Psoas muscle (tissue), 8 donors: ENCODE results near the gene THBS2. TPM values are rescaled to one million over a fixed set of nuclear protein-coding genes. Genes with fewer than 3 reads are reported as not detected.
A peak's percentile ranks its signal among the peaks of the same experiment; 100 is the strongest.

ENCODE experiments used
- ATAC-seq, 4 donors: fragments of 200-7000 bp; cut with Tn5 transposase; one replicate each; pipeline ENCODE4 v1.9.1; 2020; ENCODE audit warnings: moderate library complexity in 3 of 4, mild to moderate bottlenecking in 2 of 4
- DNase-seq, 2 donors: peaks; one replicate each; pipeline ENCODE4 v3.0.0-alpha.2; 2020
- H3K27ac ChIP-seq: fragments of 200-600 bp; one replicate; pipeline ENCODE4 v1.8.0; 2022
- H3K27me3 ChIP-seq, 3 donors: fragments of 200-600 bp in 1 of 3; one replicate each; pipeline versions ENCODE4 v1.6.1 to v1.8.0; 2013 to 2022; ENCODE audit warnings: low read length in 2 of 3, mild to moderate bottlenecking in 2 of 3, moderate library complexity in 1 of 3; ENCODE audit not compliant: insufficient read depth in 3 of 3
- H3K36me3 ChIP-seq, 2 donors: fragments of 200-600 bp in 1 of 2; one replicate each; pipeline versions ENCODE4 v1.6.1 to v1.8.0; 2013 to 2022; ENCODE audit warnings: low read depth in 1 of 2, mild to moderate bottlenecking in 1 of 2, moderate library complexity in 1 of 2; ENCODE audit not compliant: insufficient read depth in 1 of 2
- H3K4me1 ChIP-seq: fragments of 200-600 bp; one replicate; pipeline ENCODE4 v1.8.0; 2022
- H3K4me3 ChIP-seq: fragments of 200-600 bp; one replicate; pipeline ENCODE4 v1.8.0; 2022; ENCODE audit warnings: mild to moderate bottlenecking
- H3K9me3 ChIP-seq: fragments of 200-600 bp; one replicate; pipeline ENCODE4 v1.8.0; 2022
- CTCF ChIP-seq: fragments of 200-600 bp; IDR thresholded peaks from one replicate; pipeline ENCODE4 v1.8.0; 2022; ENCODE audit warnings: antibody characterized with exemption
- WGBS, 3 donors: extraction: QIAGEN DNeasy Blood & Tissue Kit; methylation state at CpG; one replicate each; pipeline versions ENCODE4 v1.1.6 to v1.1.7; 2013; 5-methylcytosine and 5-hydroxymethylcytosine counted together
- intact Hi-C, 2 donors: fragments of 100-400 bp; cut with DNase I; formaldehyde crosslinking; loops; one replicate each; pipeline versions ENCODE4 v1.11.0 to v1.14.2; 2022
- polyA plus RNA-seq, 3 donors: library from polyadenylated mRNA; stranded (reverse); fragments of 200-250 nt; gene quantifications; one replicate each; pipeline ENCODE4 v1.2.3, GENCODE V29; 2013
- total RNA-seq, 4 donors: library from RNA; stranded (reverse); fragmentation: NEBNext Ultra II Directional in 2 of 4; extraction: Animal tissue kit (Norgen Biotek cat#: 25700) in 2 of 4; gene quantifications; one replicate each; pipeline versions ENCODE4 v1.2.1 to v1.2.4, GENCODE V29; 2021 to 2023
- donor health status: healthy with polysubstance abuse.
- donor health status: DM: no; HTN: no; CAD: no; lungs with moderate emphysema.
- donor health status: Bipolar disorder and iron deficiency.
- donor health status: healthy.
- donor health status: DM: yes; HTN: yes; CAD: no.
- donor health status: DM: no; HTN: no; CAD: no.
- donor health status: DM: no; HTN: no; CAD: no.
- donor health status: DM: yes; HTN: yes; CAD: no.

Gene THBS2
- total and polyA plus RNA-seq, 7 donors: 0.49 to 9.4 (median 1.6) TPM

- intact Hi-C loops: no loop called here
- Histone ChIP-seq H3K27ac (no peak overlapping the region), H3K27me3 (peaks cover 0 to 2% (median 0%) of the 10 kb centered on the region in 3 donors), H3K4me3 (no peak overlapping the region), H3K36me3 (no peaks in the 10 kb centered on the region), H3K4me1 (no peaks in the 10 kb centered on the region), H3K9me3 (no peaks in the 10 kb centered on the region)
- ATAC-seq (peak in 3 of 4 donors; percentile 49 to 70 (median 55)), DNase-seq (peak in 1 of 2 donors; percentile 28)
- WGBS, 3 donors: 51 to 63% (median 56%) methylated on average over 6 of the region's 6 CpGs
- TF ChIP-seq CTCF: no peak
These were observed 48.2 kb downstream of the THBS2 start for GRCh38 chr6:169205176-169206160.

- WGBS, 3 donors: 73 to 82% (median 76%) methylated on average over 2 of the region's 2 CpGs
- Histone ChIP-seq H3K4me3 (no peak overlapping the region), H3K9me3 (no peaks in the 10 kb centered on the region), H3K27ac (no peak overlapping the region), H3K27me3 (peaks cover 0 to 2% (median 0%) of the 10 kb centered on the region in 3 donors), H3K4me1 (no peaks in the 10 kb centered on the region), H3K36me3 (no peaks in the 10 kb centered on the region)
- TF ChIP-seq CTCF: no peak
- no peak for ATAC-seq
- intact Hi-C loops: no loop called here
- no peak for DNase-seq
These were observed 49.5 kb downstream of the THBS2 start for GRCh38 chr6:169204167-169204566.

- Histone ChIP-seq H3K9me3 (no peaks in the 10 kb centered on the region), H3K4me1 (no peaks in the 10 kb centered on the region), H3K27ac (no peak overlapping the region), H3K4me3 (no peak overlapping the region), H3K36me3 (no peaks in the 10 kb centered on the region), H3K27me3 (peaks cover 0 to 2% (median 0%) of the 10 kb centered on the region in 3 donors)
- intact Hi-C loops: no loop called here
- WGBS, 3 donors: 85 to 96% (median 94%) methylated on average over 12 of the region's 12 CpGs
- no peak for ATAC-seq
- no peak for TF ChIP-seq CTCF
- no peak for DNase-seq
These were observed 51.7 kb downstream of the THBS2 start for GRCh38 chr6:169201985-169202384.

GRCh38 chr6:169200893-169201514 lies 52.6 kb downstream of the THBS2 start:
- Histone ChIP-seq H3K27me3 (peaks cover 0 to under 1% (median 0%) of the 10 kb centered on the region in 3 donors), H3K36me3 (no peaks in the 10 kb centered on the region), H3K27ac (no peak overlapping the region), H3K9me3 (no peaks in the 10 kb centered on the region), H3K4me3 (no peak overlapping the region), H3K4me1 (no peaks in the 10 kb centered on the region)
- no peak for DNase-seq
- no peak for ATAC-seq
- WGBS, 3 donors: 46 to 66% (median 53%) methylated on average over 11 of the region's 11 CpGs
- intact Hi-C loops: no loop called here
- no peak for TF ChIP-seq CTCF
